GM23338 (cell line): ENCODE measurements around the gene SESN2. TPM values are rescaled to one million over a fixed set of nuclear protein-coding genes. Genes with fewer than 3 reads are reported as not detected.

Source experiments
- ATAC-seq: fragments of 200-7000 bp; cut with Tn5 transposase; 3 replicates; pipeline ENCODE4 v1.9.1; 2020
- DNase-seq: peaks from one replicate; pipeline ENCODE4 v3.0.0-alpha.2; 2015; ENCODE audit warnings: low spot score
- H2AFZ ChIP-seq: fragments of 200-600 bp; sonication (generic); 2 replicates; pipeline ENCODE4 v1.8.0; 2016; ENCODE audit warnings: antibody characterized with exemption, mild to moderate bottlenecking, moderate library complexity
- H3F3A ChIP-seq: fragments of 200-600 bp; sonication (generic); replicated peaks from 2 replicates; pipeline ENCODE4 v1.8.0; 2017; ENCODE audit warnings: antibody characterized with exemption, mixed run types, low read depth
- H3K27ac ChIP-seq: fragments of 200-600 bp; sonication (generic); 2 replicates; pipeline ENCODE4 v1.6.1; 2016; ENCODE audit warnings: low read depth
- H3K27me3 ChIP-seq: fragments of 200-600 bp; sonication (generic); 2 replicates; pipeline ENCODE4 v1.8.0; 2016; ENCODE audit warnings: mild to moderate bottlenecking, mixed run types, moderate library complexity; ENCODE audit not compliant: insufficient read depth
- H3K36me3 ChIP-seq: fragments of 200-600 bp; sonication (generic); 2 replicates; pipeline ENCODE4 v1.8.0; 2016; ENCODE audit warnings: mild to moderate bottlenecking; ENCODE audit not compliant: insufficient read depth
- H3K4me1 ChIP-seq: fragments of 200-600 bp; sonication (generic); 2 replicates; pipeline ENCODE4 v1.8.0; 2016; ENCODE audit warnings: mild to moderate bottlenecking, moderate library complexity; ENCODE audit not compliant: insufficient read depth
- H3K4me2 ChIP-seq: fragments of 200-600 bp; sonication (generic); 2 replicates; pipeline ENCODE4 v1.7.1; 2017; ENCODE audit warnings: mixed run types
- H3K4me3 ChIP-seq: fragments of 200-600 bp; sonication (generic); 2 replicates; pipeline ENCODE4 v1.6.1; 2016; ENCODE audit warnings: mixed run types
- H3K79me2 ChIP-seq: fragments of 200-600 bp; sonication (generic); replicated peaks from 2 replicates; pipeline ENCODE4 v1.8.0; 2017; ENCODE audit warnings: mild to moderate bottlenecking; ENCODE audit not compliant: insufficient read depth
- H3K9me2 ChIP-seq: fragments of 200-600 bp; sonication (generic); 2 replicates; pipeline ENCODE4 v1.8.0; 2017; ENCODE audit not compliant: insufficient read depth
- H4K20me1 ChIP-seq: fragments of 200-600 bp; sonication (generic); replicated peaks from 2 replicates; pipeline ENCODE4 v1.8.0; 2017; ENCODE audit warnings: mild to moderate bottlenecking; ENCODE audit not compliant: insufficient read depth
- H3K27ac Mint-ChIP-seq: 2 replicates; pipeline ENCODE4 v1.8.0; 2020; ENCODE audit warnings: inconsistent platforms, mild to moderate bottlenecking, moderate library complexity, mixed read lengths
- H3K27me3 Mint-ChIP-seq: 3 replicates; pipeline ENCODE4 v1.8.0; 2022; ENCODE audit warnings: low read depth, mild to moderate bottlenecking, moderate library complexity, mixed read lengths, inconsistent platforms; ENCODE audit not compliant: insufficient read depth, poor library complexity
- H3K36me3 Mint-ChIP-seq: 3 replicates; pipeline ENCODE4 v1.8.0; 2021; ENCODE audit warnings: low read depth, mild to moderate bottlenecking, inconsistent platforms, moderate library complexity, mixed read lengths
- H3K4me1 Mint-ChIP-seq: 3 replicates; pipeline ENCODE4 v1.8.0; 2020; ENCODE audit warnings: mild to moderate bottlenecking, inconsistent platforms, mixed read lengths
- H3K4me3 Mint-ChIP-seq: 3 replicates; pipeline ENCODE4 v1.8.0; 2021; ENCODE audit warnings: moderate library complexity, mild to moderate bottlenecking, inconsistent platforms, mixed read lengths
- H3K9me3 Mint-ChIP-seq: 3 replicates; pipeline ENCODE4 v1.8.0; 2020; ENCODE audit warnings: moderate library complexity, mild to moderate bottlenecking, inconsistent platforms, mixed read lengths
- NANOG ChIP-seq: IDR thresholded peaks from 2 replicates; pipeline ENCODE4 v1.6.1; 2016; ENCODE audit warnings: antibody characterized with exemption, borderline replicate concordance
- polyA plus RNA-seq: library from polyadenylated mRNA; unstranded; fragments of >200 nt; fragmentation: Nextera tagmentation; extraction: Ambion mirVana; gene quantifications from 2 replicates; pipeline ENCODE4 v1.2.1, GENCODE V29; 2016
- total RNA-seq: library from RNA; depleted of rRNA; stranded (reverse); fragments of >200 nt; shearing (Covaris generic); gene quantifications from 2 replicates; pipeline ENCODE4 v1.2.3, GENCODE V29; 2014
- TF ChIP-seq, protein P1 (sequence below): fragments of 250-450 bp; sonication (Bioruptor Pico); IDR thresholded peaks from 2 replicates; pipeline ENCODE4 v1.5.0; 2020; ENCODE audit warnings: mild to moderate bottlenecking, moderate library complexity
- TF ChIP-seq, protein P2 (sequence below): IDR thresholded peaks from one replicate; pipeline ENCODE4 v1.6.1; 2018; ENCODE audit warnings: antibody characterized with exemption; ENCODE audit not compliant: unreplicated experiment

SESN2 gene
- total and polyA plus RNA-seq, 2 experiments from 2014 or later = 22.8 to 52.1 TPM

DNA sequence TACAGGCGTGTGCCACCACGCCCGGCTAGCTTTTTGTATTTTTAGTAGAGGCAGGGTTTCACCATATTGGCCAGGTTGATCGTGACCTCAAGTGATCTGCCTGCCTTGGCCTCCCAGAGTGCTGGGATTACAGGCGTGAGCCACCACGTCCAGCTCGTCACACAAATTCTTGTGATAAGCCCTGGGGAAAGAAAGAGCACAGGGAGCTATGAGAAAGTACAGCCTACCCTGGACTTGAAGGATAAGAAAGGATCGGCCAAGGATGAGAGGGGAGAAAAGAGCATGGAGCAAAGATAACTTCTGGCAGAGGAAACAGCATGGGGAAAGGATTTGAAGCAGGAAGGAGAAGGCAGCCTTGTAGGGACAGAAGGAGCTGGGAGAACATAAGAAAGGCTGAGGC is 29.2 kb downstream of the SESN2 start (continued):
- TF ChIP-seq, protein P1, sequence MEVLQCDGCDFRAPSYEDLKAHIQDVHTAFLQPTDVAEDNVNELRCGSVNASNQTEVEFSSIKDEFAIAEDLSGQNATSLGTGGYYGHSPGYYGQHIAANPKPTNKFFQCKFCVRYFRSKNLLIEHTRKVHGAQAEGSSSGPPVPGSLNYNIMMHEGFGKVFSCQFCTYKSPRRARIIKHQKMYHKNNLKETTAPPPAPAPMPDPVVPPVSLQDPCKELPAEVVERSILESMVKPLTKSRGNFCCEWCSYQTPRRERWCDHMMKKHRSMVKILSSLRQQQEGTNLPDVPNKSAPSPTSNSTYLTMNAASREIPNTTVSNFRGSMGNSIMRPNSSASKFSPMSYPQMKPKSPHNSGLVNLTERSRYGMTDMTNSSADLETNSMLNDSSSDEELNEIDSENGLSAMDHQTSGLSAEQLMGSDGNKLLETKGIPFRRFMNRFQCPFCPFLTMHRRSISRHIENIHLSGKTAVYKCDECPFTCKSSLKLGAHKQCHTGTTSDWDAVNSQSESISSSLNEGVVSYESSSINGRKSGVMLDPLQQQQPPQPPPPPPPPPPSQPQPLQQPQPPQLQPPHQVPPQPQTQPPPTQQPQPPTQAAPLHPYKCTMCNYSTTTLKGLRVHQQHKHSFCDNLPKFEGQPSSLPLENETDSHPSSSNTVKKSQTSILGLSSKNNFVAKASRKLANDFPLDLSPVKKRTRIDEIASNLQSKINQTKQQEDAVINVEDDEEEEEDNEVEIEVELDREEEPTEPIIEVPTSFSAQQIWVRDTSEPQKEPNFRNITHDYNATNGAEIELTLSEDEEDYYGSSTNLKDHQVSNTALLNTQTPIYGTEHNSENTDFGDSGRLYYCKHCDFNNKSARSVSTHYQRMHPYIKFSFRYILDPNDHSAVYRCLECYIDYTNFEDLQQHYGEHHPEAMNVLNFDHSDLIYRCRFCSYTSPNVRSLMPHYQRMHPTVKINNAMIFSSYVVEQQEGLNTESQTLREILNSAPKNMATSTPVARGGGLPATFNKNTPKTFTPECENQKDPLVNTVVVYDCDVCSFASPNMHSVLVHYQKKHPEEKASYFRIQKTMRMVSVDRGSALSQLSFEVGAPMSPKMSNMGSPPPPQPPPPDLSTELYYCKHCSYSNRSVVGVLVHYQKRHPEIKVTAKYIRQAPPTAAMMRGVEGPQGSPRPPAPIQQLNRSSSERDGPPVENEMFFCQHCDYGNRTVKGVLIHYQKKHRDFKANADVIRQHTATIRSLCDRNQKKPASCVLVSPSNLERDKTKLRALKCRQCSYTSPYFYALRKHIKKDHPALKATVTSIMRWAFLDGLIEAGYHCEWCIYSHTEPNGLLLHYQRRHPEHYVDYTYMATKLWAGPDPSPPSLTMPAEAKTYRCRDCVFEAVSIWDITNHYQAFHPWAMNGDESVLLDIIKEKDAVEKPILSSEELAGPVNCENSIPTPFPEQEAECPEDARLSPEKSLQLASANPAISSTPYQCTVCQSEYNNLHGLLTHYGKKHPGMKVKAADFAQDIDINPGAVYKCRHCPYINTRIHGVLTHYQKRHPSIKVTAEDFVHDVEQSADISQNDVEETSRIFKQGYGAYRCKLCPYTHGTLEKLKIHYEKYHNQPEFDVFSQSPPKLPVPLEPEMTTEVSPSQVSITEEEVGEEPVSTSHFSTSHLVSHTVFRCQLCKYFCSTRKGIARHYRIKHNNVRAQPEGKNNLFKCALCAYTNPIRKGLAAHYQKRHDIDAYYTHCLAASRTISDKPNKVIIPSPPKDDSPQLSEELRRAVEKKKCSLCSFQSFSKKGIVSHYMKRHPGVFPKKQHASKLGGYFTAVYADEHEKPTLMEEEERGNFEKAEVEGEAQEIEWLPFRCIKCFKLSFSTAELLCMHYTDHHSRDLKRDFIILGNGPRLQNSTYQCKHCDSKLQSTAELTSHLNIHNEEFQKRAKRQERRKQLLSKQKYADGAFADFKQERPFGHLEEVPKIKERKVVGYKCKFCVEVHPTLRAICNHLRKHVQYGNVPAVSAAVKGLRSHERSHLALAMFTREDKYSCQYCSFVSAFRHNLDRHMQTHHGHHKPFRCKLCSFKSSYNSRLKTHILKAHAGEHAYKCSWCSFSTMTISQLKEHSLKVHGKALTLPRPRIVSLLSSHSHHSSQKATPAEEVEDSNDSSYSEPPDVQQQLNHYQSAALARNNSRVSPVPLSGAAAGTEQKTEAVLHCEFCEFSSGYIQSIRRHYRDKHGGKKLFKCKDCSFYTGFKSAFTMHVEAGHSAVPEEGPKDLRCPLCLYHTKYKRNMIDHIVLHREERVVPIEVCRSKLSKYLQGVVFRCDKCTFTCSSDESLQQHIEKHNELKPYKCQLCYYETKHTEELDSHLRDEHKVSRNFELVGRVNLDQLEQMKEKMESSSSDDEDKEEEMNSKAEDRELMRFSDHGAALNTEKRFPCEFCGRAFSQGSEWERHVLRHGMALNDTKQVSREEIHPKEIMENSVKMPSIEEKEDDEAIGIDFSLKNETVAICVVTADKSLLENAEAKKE (CRISPR knock-in tag) = no peak

DNA sequence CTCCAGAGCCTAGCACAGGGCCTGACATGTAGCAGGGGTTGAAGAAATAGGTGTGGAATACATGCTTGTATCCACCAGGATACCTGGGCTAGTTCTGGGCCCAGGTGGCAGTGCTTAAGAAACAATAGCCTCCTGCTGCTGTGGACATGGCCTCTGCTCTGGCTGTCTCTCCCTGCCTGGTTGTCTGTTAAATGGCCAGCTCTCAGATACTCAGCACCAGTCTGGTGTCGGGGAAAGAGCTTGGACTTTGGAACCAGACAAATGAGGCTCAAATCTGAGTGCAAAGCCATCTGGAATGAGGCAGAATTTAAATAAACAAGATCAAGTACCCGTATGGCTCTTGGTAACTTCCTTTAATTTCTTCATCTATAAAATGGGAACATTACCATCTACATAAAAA is 31.5 kb downstream of the SESN2 start:
- ATAC-seq (peak; percentile 91), DNase-seq (peak; percentile 74)
- H3F3A ChIP-seq = 0 out of 2 replicates have a peak, but pooled peaks cover 2% of the 10 kb centered on the region
- H3K4me2 ChIP-seq = peak overlapping the region; percentile 65; the same call in 1 of the 2 replicates
- Mint-ChIP-seq H3K36me3 (no peaks in the 10 kb centered on the region), H3K27ac (peak overlapping the region; percentile 75; the same call in 1 of the 2 replicates), H3K4me1 (peaks cover 15% of the 10 kb centered on the region), H3K4me3 (no peak overlapping the region), H3K27me3 (peaks cover 4% of the 10 kb centered on the region), H3K9me3 (no peaks in the 10 kb centered on the region)
- no peaks in the 10 kb centered on the region for H4K20me1 ChIP-seq
- H3K27ac ChIP-seq = no peak overlapping the region
- no peaks in the 10 kb centered on the region for H3K9me2 ChIP-seq
- peak overlapping the region; percentile 70; the same call in 1 of the 2 replicates for H2AFZ ChIP-seq
- H3K4me1 ChIP-seq = 0 out of 2 replicates have a peak, but pooled peaks cover 4% of the 10 kb centered on the region
- peak; percentile 66; the same call in 1 of the 2 replicates for TF ChIP-seq NANOG
- TF ChIP-seq, protein P2, sequence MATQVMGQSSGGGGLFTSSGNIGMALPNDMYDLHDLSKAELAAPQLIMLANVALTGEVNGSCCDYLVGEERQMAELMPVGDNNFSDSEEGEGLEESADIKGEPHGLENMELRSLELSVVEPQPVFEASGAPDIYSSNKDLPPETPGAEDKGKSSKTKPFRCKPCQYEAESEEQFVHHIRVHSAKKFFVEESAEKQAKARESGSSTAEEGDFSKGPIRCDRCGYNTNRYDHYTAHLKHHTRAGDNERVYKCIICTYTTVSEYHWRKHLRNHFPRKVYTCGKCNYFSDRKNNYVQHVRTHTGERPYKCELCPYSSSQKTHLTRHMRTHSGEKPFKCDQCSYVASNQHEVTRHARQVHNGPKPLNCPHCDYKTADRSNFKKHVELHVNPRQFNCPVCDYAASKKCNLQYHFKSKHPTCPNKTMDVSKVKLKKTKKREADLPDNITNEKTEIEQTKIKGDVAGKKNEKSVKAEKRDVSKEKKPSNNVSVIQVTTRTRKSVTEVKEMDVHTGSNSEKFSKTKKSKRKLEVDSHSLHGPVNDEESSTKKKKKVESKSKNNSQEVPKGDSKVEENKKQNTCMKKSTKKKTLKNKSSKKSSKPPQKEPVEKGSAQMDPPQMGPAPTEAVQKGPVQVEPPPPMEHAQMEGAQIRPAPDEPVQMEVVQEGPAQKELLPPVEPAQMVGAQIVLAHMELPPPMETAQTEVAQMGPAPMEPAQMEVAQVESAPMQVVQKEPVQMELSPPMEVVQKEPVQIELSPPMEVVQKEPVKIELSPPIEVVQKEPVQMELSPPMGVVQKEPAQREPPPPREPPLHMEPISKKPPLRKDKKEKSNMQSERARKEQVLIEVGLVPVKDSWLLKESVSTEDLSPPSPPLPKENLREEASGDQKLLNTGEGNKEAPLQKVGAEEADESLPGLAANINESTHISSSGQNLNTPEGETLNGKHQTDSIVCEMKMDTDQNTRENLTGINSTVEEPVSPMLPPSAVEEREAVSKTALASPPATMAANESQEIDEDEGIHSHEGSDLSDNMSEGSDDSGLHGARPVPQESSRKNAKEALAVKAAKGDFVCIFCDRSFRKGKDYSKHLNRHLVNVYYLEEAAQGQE = no peak
- no peak overlapping the region for H3K4me3 ChIP-seq
- no peaks in the 10 kb centered on the region for H3K79me2 ChIP-seq
- no peaks in the 10 kb centered on the region for H3K27me3 ChIP-seq
- no peaks in the 10 kb centered on the region for H3K36me3 ChIP-seq
